ENCODE results near the gene G6PD. TPM values are rescaled to one million over a fixed set of nuclear protein-coding genes. Genes with fewer than 3 reads are reported as not detected.

Gene G6PD
- total and polyA plus RNA-seq, 4 donors, result 19.7 to 70.9 (median 64.0) TPM

GRCh38 chrX:154482786-154483185 lies 63.9 kb downstream of the G6PD start:
- no peaks in the 10 kb centered on the region for H3K27me3 ChIP-seq (ENCODE audit: control insufficient read depth in 1 of 2, insufficient read depth in 2 of 2, low read length in 1 of 2)
- intact Hi-C loops (cut with DNase I), result no loop called here
- no peak for ATAC-seq (ENCODE audit: low FRiP score)
- 69 to 76% methylated on average over 6 to 7 of the region's 7 CpGs for WGBS, 2 donors
- DNase-seq, result no peak
- H3K4me1 ChIP-seq (ENCODE audit: control insufficient read depth in 1 of 2, insufficient read depth in 2 of 2, low read length in 2 of 2), result no peaks in the 10 kb centered on the region
- H3K9me3 ChIP-seq (ENCODE audit: control insufficient read depth, low read length), result no peaks in the 10 kb centered on the region
- no peak overlapping the region for H3K27ac ChIP-seq (ENCODE audit: low read depth in 1 of 2, low read length in 2 of 2)
- no peaks in the 10 kb centered on the region for H3K36me3 ChIP-seq (ENCODE audit: control insufficient read depth in 1 of 2, insufficient read depth in 2 of 2, low read length in 1 of 2)
- no peak overlapping the region for H3K4me3 ChIP-seq (ENCODE audit: low read length in 2 of 2)

- DNase-seq (no peak), ATAC-seq (ENCODE audit: low FRiP score) (no peak)
- Histone ChIP-seq H3K9me3 (ENCODE audit: control insufficient read depth, low read length) (no peaks in the 10 kb centered on the region), H3K4me1 (ENCODE audit: control insufficient read depth in 1 of 2, insufficient read depth in 2 of 2, low read length in 2 of 2) (no peaks in the 10 kb centered on the region), H3K36me3 (ENCODE audit: control insufficient read depth in 1 of 2, insufficient read depth in 2 of 2, low read length in 1 of 2) (no peaks in the 10 kb centered on the region), H3K27me3 (ENCODE audit: control insufficient read depth in 1 of 2, insufficient read depth in 2 of 2, low read length in 1 of 2) (no peaks in the 10 kb centered on the region), H3K4me3 (ENCODE audit: low read length in 2 of 2) (no peak overlapping the region), H3K27ac (ENCODE audit: low read depth in 1 of 2, low read length in 2 of 2) (no peak overlapping the region)
- intact Hi-C loops (cut with DNase I), result no loop called here
- WGBS, 2 donors, result 73 to 75% methylated on average over 14 of the region's 14 CpGs
These were observed 64.6 kb downstream of the G6PD start for GRCh38 chrX:154481911-154482601.

Other genes with a start within 250 kb of the G6PD start
- gene FLNA, start 172.2 kb downstream of the G6PD start, total RNA-seq, result 1,000 to 10,000 TPM; 4,329 to 7,587 TPM
- 1,000 to 10,000 TPM in 1 of 2 donors, 100 to 1,000 TPM in 1; 515 to 7,857 TPM for gene FLNA, start 172.2 kb downstream of the G6PD start, polyA plus RNA-seq
- gene EMD, start 167.6 kb downstream of the G6PD start, total RNA-seq, result 10 to 100 TPM; 49.9 to 73.1 TPM
- 100 to 1,000 TPM in 1 of 2 donors, 10 to 100 TPM in 1; 97.7 to 157 TPM for gene EMD, start 167.6 kb downstream of the G6PD start, polyA plus RNA-seq
- 1,000 to 10,000 TPM; 2,525 to 2,861 TPM for gene RPL10, start 148.5 kb downstream of the G6PD start, total RNA-seq
- gene RPL10, start 148.5 kb downstream of the G6PD start, polyA plus RNA-seq, result 1,000 to 10,000 TPM; 7,028 to 7,505 TPM
- 10 to 100 TPM; 25.9 to 29.0 TPM for gene DNASE1L1, start 137.6 kb downstream of the G6PD start, total RNA-seq
- gene DNASE1L1, start 137.6 kb downstream of the G6PD start, polyA plus RNA-seq, result 10 to 100 TPM; 37.3 to 46.2 TPM
- gene TAFAZZIN, start 135.3 kb downstream of the G6PD start, total RNA-seq, result 10 to 100 TPM; 30.8 to 59.6 TPM
- 100 to 1,000 TPM in 1 of 2 donors, 1 to 10 TPM in 1; 5.5 to 129 TPM for gene TAFAZZIN, start 135.3 kb downstream of the G6PD start, polyA plus RNA-seq
- 10 to 100 TPM; 63.3 to 63.5 TPM for gene ATP6AP1, start 118.2 kb downstream of the G6PD start, total RNA-seq
- 10 to 100 TPM; 44.1 to 77.5 TPM for gene ATP6AP1, start 118.2 kb downstream of the G6PD start, polyA plus RNA-seq
- gene GDI1, start 109.7 kb downstream of the G6PD start, total RNA-seq, result 100 to 1,000 TPM; 124 to 130 TPM
- gene GDI1, start 109.7 kb downstream of the G6PD start, polyA plus RNA-seq, result 100 to 1,000 TPM in 1 of 2 donors, 10 to 100 TPM in 1; 77.0 to 209 TPM
- 10 to 100 TPM; 57.1 to 62.9 TPM for gene FAM50A, start 102.7 kb downstream of the G6PD start, total RNA-seq
- gene FAM50A, start 102.7 kb downstream of the G6PD start, polyA plus RNA-seq, result 100 to 1,000 TPM; 138 to 246 TPM
- gene PLXNA3, start 88.6 kb downstream of the G6PD start, total RNA-seq, result 10 to 100 TPM; 59.4 to 79.1 TPM
- 10 to 100 TPM in 1 of 2 donors, 1 to 10 TPM in 1; 6.5 to 39.7 TPM for gene PLXNA3, start 88.6 kb downstream of the G6PD start, polyA plus RNA-seq
- 1 to 10 TPM; 6.0 to 8.3 TPM for gene LAGE3, start 67.6 kb downstream of the G6PD start, total RNA-seq
- gene LAGE3, start 67.6 kb downstream of the G6PD start, polyA plus RNA-seq, result 1 to 10 TPM; 3.5 to 9.1 TPM
- gene UBL4A, start 60.2 kb downstream of the G6PD start, total RNA-seq, result 10 to 100 TPM; 20.5 to 27.2 TPM
- 10 to 100 TPM; 24.3 to 26.6 TPM for gene UBL4A, start 60.2 kb downstream of the G6PD start, polyA plus RNA-seq
- gene SLC10A3, start 56.2 kb downstream of the G6PD start, total RNA-seq, result 10 to 100 TPM; 24.2 to 27.7 TPM
- gene SLC10A3, start 56.2 kb downstream of the G6PD start, polyA plus RNA-seq, result 10 to 100 TPM; 16.8 to 38.8 TPM
- gene FAM3A, start 30.6 kb downstream of the G6PD start, total RNA-seq, result 10 to 100 TPM; 26.1 to 34.5 TPM
- gene FAM3A, start 30.6 kb downstream of the G6PD start, polyA plus RNA-seq, result 100 to 1,000 TPM in 1 of 2 donors, 10 to 100 TPM in 1; 41.4 to 101 TPM
- 10 to 100 TPM; 30.3 to 31.8 TPM for gene IKBKG, start 774 bp upstream of the G6PD start, total RNA-seq
- gene IKBKG, start 774 bp upstream of the G6PD start, polyA plus RNA-seq, result 10 to 100 TPM; 12.0 to 51.3 TPM
- gene CTAG1A, start 38.3 kb upstream of the G6PD start, total RNA-seq, result not detected
- not detected for gene CTAG1A, start 38.3 kb upstream of the G6PD start, polyA plus RNA-seq
- gene CTAG1B, start 72.4 kb upstream of the G6PD start, total RNA-seq, result not detected
- gene CTAG1B, start 72.4 kb upstream of the G6PD start, polyA plus RNA-seq, result not detected
- not detected for gene CTAG2, start 106.7 kb upstream of the G6PD start, total RNA-seq
- gene CTAG2, start 106.7 kb upstream of the G6PD start, polyA plus RNA-seq, result 10 to 100 TPM in 1 of 2 donors, not detected in 1; 11.0 TPM
- gene GAB3, start 204.2 kb upstream of the G6PD start, total RNA-seq, result 10 to 100 TPM in 1 of 2 donors, 1 to 10 TPM in 1; 5.2 to 12.8 TPM
- 1 to 10 TPM; 1.6 to 4.1 TPM for gene GAB3, start 204.2 kb upstream of the G6PD start, polyA plus RNA-seq
- 10 to 100 TPM; 25.2 to 29.8 TPM for gene DKC1, start 216.0 kb upstream of the G6PD start, total RNA-seq
- gene DKC1, start 216.0 kb upstream of the G6PD start, polyA plus RNA-seq, result 10 to 100 TPM; 15.1 to 31.9 TPM

Measured in aorta (tissue), 5 donors.